IMR-90 (cell line): ENCODE data around the gene GAL3ST3. TPM values are rescaled to one million over a fixed set of nuclear protein-coding genes. Genes with fewer than 3 reads are reported as not detected.

Experiments used
- ATAC-seq: fragments of 200-7000 bp; cut with Tn5 transposase; 2 replicates; pipeline ENCODE4 v1.9.1; 2020; ENCODE audit warnings: low read depth, mild to moderate bottlenecking, moderate library complexity
- BruUV-seq: library from RNA; stranded (reverse); fragments of 400-500 nt; replicated peaks from 2 replicates; lab custom pipeline; 2021; lab: Mats Ljungman, UMichigan
- CTCF ChIA-PET: fragments of 300-600 bp; formaldehyde crosslinking; extraction: SDS; loops from one replicate; lab custom pipeline; 2021; ENCODE audit warnings: antibody characterized with exemption; lab: Yijun Ruan, JAX
- POLR2A ChIA-PET: fragments of 300-600 bp; sonication (Branson Sonifier 250); formaldehyde crosslinking; loops from one replicate; lab custom pipeline; 2022; ENCODE audit warnings: antibody characterized with exemption; ENCODE audit not compliant: unreplicated experiment; lab: Charles Lee
- DNase-seq: peaks from one replicate; pipeline ENCODE4 v3.0.0; 2013
- H2AFZ ChIP-seq: replicated peaks from 2 replicates; pipeline ENCODE3; 2013; ENCODE audit warnings: low read length, mild to moderate bottlenecking; ENCODE audit not compliant: poor library complexity
- H2AK5ac ChIP-seq: 2 replicates; pipeline ENCODE4 v1.6.1; 2013; ENCODE audit warnings: low read depth, low read length, inconsistent platforms
- H2AK9ac ChIP-seq: replicated peaks from 2 replicates; pipeline ENCODE3; 2013; ENCODE audit warnings: mild to moderate bottlenecking, low read depth, low read length, moderate library complexity; ENCODE audit not compliant: poor library complexity
- H2BK120ac ChIP-seq: 2 replicates; pipeline ENCODE4 v1.6.1; 2013; ENCODE audit warnings: low read depth, low read length, inconsistent platforms
- H2BK15ac ChIP-seq: 3 replicates; pipeline ENCODE4 v1.6.1; 2013; ENCODE audit warnings: low read depth, low read length, inconsistent platforms
- H2BK20ac ChIP-seq: 2 replicates; pipeline ENCODE4 v1.6.1; 2013; ENCODE audit warnings: low read depth, mild to moderate bottlenecking, inconsistent platforms, low read length, moderate library complexity
- H2BK5ac ChIP-seq: 2 replicates; pipeline ENCODE4 v1.6.1; 2013; ENCODE audit warnings: mild to moderate bottlenecking, low read depth, low read length, inconsistent platforms; ENCODE audit not compliant: poor library complexity, severe bottlenecking
- H3K14ac ChIP-seq: replicated peaks from 2 replicates; pipeline ENCODE4 v1.6.1; 2013; ENCODE audit warnings: low read depth, low read length, inconsistent platforms
- H3K18ac ChIP-seq: 2 replicates; pipeline ENCODE4 v1.6.1; 2013; ENCODE audit warnings: low read depth, low read length, control low read depth
- H3K23ac ChIP-seq: 2 replicates; pipeline ENCODE4 v1.6.1; 2013; ENCODE audit warnings: low read depth, low read length, inconsistent platforms
- H3K27ac ChIP-seq: 2 replicates; pipeline ENCODE4 v1.5.1; 2013; ENCODE audit warnings: mild to moderate bottlenecking, control low read depth, low read length; ENCODE audit not compliant: insufficient read depth
- H3K27me3 ChIP-seq: 2 replicates; pipeline ENCODE4 v1.6.1; 2013; ENCODE audit warnings: low read length; ENCODE audit not compliant: control insufficient read depth, insufficient read depth
- H3K36me3 ChIP-seq: 2 replicates; pipeline ENCODE4 v1.6.1; 2013; ENCODE audit warnings: low read length, mixed read lengths; ENCODE audit not compliant: control insufficient read depth, insufficient read depth
- H3K4ac ChIP-seq: 2 replicates; pipeline ENCODE4 v1.6.1; 2013; ENCODE audit warnings: low read depth, low read length, inconsistent platforms
- H3K4me1 ChIP-seq: 2 replicates; pipeline ENCODE4 v1.6.1; 2013; ENCODE audit warnings: low read length, mixed read lengths; ENCODE audit not compliant: control insufficient read depth, insufficient read depth
- H3K4me2 ChIP-seq: 2 replicates; pipeline ENCODE4 v1.6.1; 2013; ENCODE audit warnings: low read depth, mild to moderate bottlenecking, control low read depth, low read length, moderate library complexity
- H3K4me3 ChIP-seq: 2 replicates; pipeline ENCODE4 v1.5.1; 2013; ENCODE audit warnings: low read depth, mild to moderate bottlenecking, control low read depth, low read length, moderate library complexity; ENCODE audit not compliant: insufficient read depth
- H3K56ac ChIP-seq: 2 replicates; pipeline ENCODE4 v1.6.1; 2013; ENCODE audit warnings: low read length, inconsistent platforms; ENCODE audit not compliant: insufficient read depth; ENCODE audit errors: extremely low read depth
- H3K79me1 ChIP-seq, 2 experiments: 2 replicates each; pipeline ENCODE4 v1.6.1; 2013; ENCODE audit warnings: low read length in 2 of 2, inconsistent platforms in 1 of 2, low read depth in 1 of 2
- H3K9ac ChIP-seq: 2 replicates; pipeline ENCODE4 v1.6.1; 2013; ENCODE audit warnings: low read depth, low read length, control low read depth
- H3K9me1 ChIP-seq: 2 replicates; pipeline ENCODE4 v1.6.1; 2013; ENCODE audit warnings: low read length, inconsistent platforms; ENCODE audit not compliant: insufficient read depth
- H3K9me3 ChIP-seq: 2 replicates; pipeline ENCODE4 v1.6.1; 2013; ENCODE audit warnings: low read length; ENCODE audit not compliant: control insufficient read depth, insufficient read depth
- H4K20me1 ChIP-seq: 2 replicates; pipeline ENCODE4 v1.6.1; 2013; ENCODE audit warnings: low read length, inconsistent platforms; ENCODE audit not compliant: insufficient read depth
- H4K5ac ChIP-seq: 2 replicates; pipeline ENCODE4 v1.6.1; 2013; ENCODE audit warnings: mild to moderate bottlenecking, low read depth, low read length, control low read depth
- H4K8ac ChIP-seq, 2 experiments: 2 replicates each; pipeline ENCODE4 v1.6.1; 2013; ENCODE audit warnings: low read depth in 2 of 2, low read length in 2 of 2, control low read depth in 1 of 2, inconsistent platforms in 1 of 2
- H4K91ac ChIP-seq: 2 replicates; pipeline ENCODE4 v1.6.1; 2013; ENCODE audit warnings: low read depth, low read length, inconsistent platforms; ENCODE audit not compliant: insufficient read depth
- FOS ChIP-seq: fragments of 150-350 bp; IDR thresholded peaks from 2 replicates; pipeline ENCODE4 v1.6.1; 2016; ENCODE audit warnings: low read depth, low read length
- POLR2A ChIP-seq: IDR thresholded peaks from 2 replicates; pipeline ENCODE4 v1.6.1; 2012; ENCODE audit warnings: mild to moderate bottlenecking, low read depth, low read length
- RCOR1 ChIP-seq: IDR thresholded peaks from 2 replicates; pipeline ENCODE4 v1.6.1; 2012; ENCODE audit warnings: mild to moderate bottlenecking, low read length, improper control_type of control experiment; ENCODE audit not compliant: insufficient replicate concordance
- RFX5 ChIP-seq: IDR thresholded peaks from 2 replicates; pipeline ENCODE4 v1.8.0; 2012; ENCODE audit warnings: low read depth, mild to moderate bottlenecking, low read length, moderate library complexity
- SMC3 ChIP-seq: fragments of 150-350 bp; IDR thresholded peaks from 2 replicates; pipeline ENCODE4 v1.6.1; 2016; ENCODE audit warnings: low read depth, mild to moderate bottlenecking, antibody characterized with exemption, low read length, moderate library complexity
- WGBS, 2 experiments: methylation state at CpG; one replicate each; pipeline versions ENCODE4 v1.1.5 to v1.1.7; 2013; ENCODE audit warnings: missing lambda C conversion rate in 2 of 2; ENCODE audit not compliant: insufficient read length in 1 of 2; ENCODE audit errors: extremely low coverage in 2 of 2; 5-methylcytosine and 5-hydroxymethylcytosine counted together
- dilution Hi-C: fragments of 300-500 bp; cut with HindIII; formaldehyde crosslinking; loops from one replicate; pipeline ENCODE4 v1.14.3; 2018; ENCODE audit warnings: low sequenced_read_pairs; ENCODE audit not compliant: unreplicated experiment
- in situ Hi-C: fragments of 300-500 bp; cut with MboI; formaldehyde crosslinking; loops from 3 replicates; pipeline ENCODE4 v1.14.3; 2019; ENCODE audit warnings: low sequenced_read_pairs, inconsistent platforms, mixed read lengths
- intact Hi-C: fragments of 100-400 bp; cut with micrococcal nuclease; formaldehyde crosslinking; loops from 2 replicates; pipeline ENCODE4 v1.10.0; 2022
- polyA plus RNA-seq, 3 experiments: library from polyadenylated mRNA; depleted of rRNA; stranded (reverse); fragments of >200 nt; gene quantifications; 2 replicates each; pipeline ENCODE4 v1.2.3, GENCODE V29; 2012; ENCODE audit warnings: low replicate concordance in 1 of 3
- total RNA-seq: library from RNA; depleted of rRNA; stranded (reverse); fragments of >200 nt; gene quantifications from 2 replicates; pipeline ENCODE4 v1.2.3, GENCODE V29; 2012

GAL3ST3 gene
- total and polyA plus RNA-seq, 2 of the 4 experiments (the other 2 are of a cell fraction): 0.19 TPM; not detected in 1

DNA sequence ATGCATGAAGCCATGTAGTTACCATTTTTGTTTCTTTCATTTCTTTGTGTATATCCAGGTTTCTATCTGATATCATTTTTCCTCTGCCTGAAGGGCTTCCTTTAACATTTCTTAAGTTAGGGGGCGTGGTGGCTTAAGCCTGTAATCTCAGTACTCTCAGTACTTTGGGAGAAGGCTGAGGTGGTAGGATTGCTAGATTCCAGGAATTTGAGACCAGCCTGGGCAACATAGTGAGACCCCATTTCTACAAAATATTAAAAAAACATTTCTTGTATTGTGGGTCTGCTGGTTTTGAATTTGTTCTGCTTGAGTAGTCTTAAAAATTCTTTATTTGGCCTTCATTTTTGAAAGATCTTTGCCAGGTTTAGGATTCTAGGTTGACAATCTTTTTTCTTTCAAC, 15.6 kb upstream of the GAL3ST3 start:
- intact Hi-C loops: no loop called here
- BruUV-seq: no TSS peak
- H3K9ac ChIP-seq: no peak overlapping the region
- no peak overlapping the region for H2BK5ac ChIP-seq
- no peak for DNase-seq
- TF ChIP-seq FOS: no peak
- TF ChIP-seq RFX5: no peak
- no peak for TF ChIP-seq SMC3
- no peak for TF ChIP-seq POLR2A
- no peak for TF ChIP-seq RCOR1
- H3K36me3 ChIP-seq: peaks cover 69% of the 10 kb centered on the region
- peaks cover 9% of the 10 kb centered on the region for H3K9me1 ChIP-seq
- H3K14ac ChIP-seq: no peak overlapping the region
- H2BK15ac ChIP-seq: no peak overlapping the region
- dilution Hi-C loops: no loop called here
- H2AFZ ChIP-seq: no peak overlapping the region
- H2BK120ac ChIP-seq: no peak overlapping the region
- no peak overlapping the region for H4K91ac ChIP-seq
- no peaks in the 10 kb centered on the region for H3K9me3 ChIP-seq
- no peak overlapping the region for H2BK20ac ChIP-seq
- H3K56ac ChIP-seq: no peak overlapping the region
- CTCF ChIA-PET: no interaction called here
- no peak overlapping the region for H2AK5ac ChIP-seq
- no peak overlapping the region for H3K4ac ChIP-seq
- H3K4me1 ChIP-seq: peaks cover 9% of the 10 kb centered on the region
- no peak overlapping the region for H3K23ac ChIP-seq
- in situ Hi-C loops: no loop called here
- H4K20me1 ChIP-seq: peaks cover 21% of the 10 kb centered on the region
- no peaks in the 10 kb centered on the region for H3K27me3 ChIP-seq
- no peak overlapping the region for H3K27ac ChIP-seq
- no peak overlapping the region for H2AK9ac ChIP-seq
- no CpG with 5 or more reads among the region's 1 CpG for WGBS, 2 experiments
- H3K18ac ChIP-seq: no peak overlapping the region
- no peak for ATAC-seq
- no peak overlapping the region for H3K4me2 ChIP-seq
- no peak overlapping the region for H4K8ac ChIP-seq
- H4K5ac ChIP-seq: no peak overlapping the region
- H3K79me1 ChIP-seq: peaks cover 29 to 59% of the 10 kb centered on the region in 2 experiments
- POLR2A ChIA-PET: no interaction called here
- no peak overlapping the region for H3K4me3 ChIP-seq
